ENCODE measurements around the gene OR6N1. TPM values are rescaled to one million over a fixed set of nuclear protein-coding genes. Genes with fewer than 3 reads are reported as not detected.

Gene OR6N1
- polyA plus RNA-seq, 1 experiment = not detected

DNA sequence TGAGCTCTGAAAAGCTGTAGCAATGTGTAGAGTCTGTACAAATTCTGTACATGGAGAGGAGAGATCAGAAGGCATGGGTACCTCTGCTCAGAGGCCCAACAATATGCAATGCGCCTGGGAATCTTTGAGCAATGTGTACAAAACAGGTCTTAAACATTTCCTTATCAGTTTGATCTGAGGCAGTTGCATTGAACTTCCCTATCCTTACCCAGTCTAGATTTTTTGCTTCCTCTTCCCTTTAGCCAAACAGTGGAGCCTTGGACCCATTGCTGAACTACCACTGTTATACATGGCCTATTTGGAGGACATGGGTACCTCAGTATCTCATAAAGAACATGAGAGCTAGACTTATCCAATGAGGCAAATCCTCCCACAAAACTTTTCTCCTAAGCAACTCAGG is 46.6 kb upstream of the OR6N1 start:
- H3K27me3 ChIP-seq (ENCODE audit: control insufficient read depth, insufficient read depth, low read length) = no peaks in the 10 kb centered on the region
- no peak overlapping the region for H3K4me3 ChIP-seq (ENCODE audit: low read depth, low read length)
- POLR2A ChIA-PET = no interaction called here
- no peak for DNase-seq (ENCODE audit: low read depth, low spot score)
- no peaks in the 10 kb centered on the region for H3K9me3 ChIP-seq (ENCODE audit: control insufficient read depth, insufficient read depth, low read length)
- TF ChIP-seq, protein P1, sequence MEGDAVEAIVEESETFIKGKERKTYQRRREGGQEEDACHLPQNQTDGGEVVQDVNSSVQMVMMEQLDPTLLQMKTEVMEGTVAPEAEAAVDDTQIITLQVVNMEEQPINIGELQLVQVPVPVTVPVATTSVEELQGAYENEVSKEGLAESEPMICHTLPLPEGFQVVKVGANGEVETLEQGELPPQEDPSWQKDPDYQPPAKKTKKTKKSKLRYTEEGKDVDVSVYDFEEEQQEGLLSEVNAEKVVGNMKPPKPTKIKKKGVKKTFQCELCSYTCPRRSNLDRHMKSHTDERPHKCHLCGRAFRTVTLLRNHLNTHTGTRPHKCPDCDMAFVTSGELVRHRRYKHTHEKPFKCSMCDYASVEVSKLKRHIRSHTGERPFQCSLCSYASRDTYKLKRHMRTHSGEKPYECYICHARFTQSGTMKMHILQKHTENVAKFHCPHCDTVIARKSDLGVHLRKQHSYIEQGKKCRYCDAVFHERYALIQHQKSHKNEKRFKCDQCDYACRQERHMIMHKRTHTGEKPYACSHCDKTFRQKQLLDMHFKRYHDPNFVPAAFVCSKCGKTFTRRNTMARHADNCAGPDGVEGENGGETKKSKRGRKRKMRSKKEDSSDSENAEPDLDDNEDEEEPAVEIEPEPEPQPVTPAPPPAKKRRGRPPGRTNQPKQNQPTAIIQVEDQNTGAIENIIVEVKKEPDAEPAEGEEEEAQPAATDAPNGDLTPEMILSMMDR (IDR thresholded peaks at IDR 0.05; ENCODE audit: low read depth, low read length) = no peak
- CTCF ChIA-PET = interaction anchor here (1.2 kb wide), 1 partner anchor 9 kb away, joined by 3 read pairs; no protein-coding TSS in a partner anchor
- no peak overlapping the region for H3K27ac ChIP-seq (ENCODE audit: low read depth, low read length)

DNA sequence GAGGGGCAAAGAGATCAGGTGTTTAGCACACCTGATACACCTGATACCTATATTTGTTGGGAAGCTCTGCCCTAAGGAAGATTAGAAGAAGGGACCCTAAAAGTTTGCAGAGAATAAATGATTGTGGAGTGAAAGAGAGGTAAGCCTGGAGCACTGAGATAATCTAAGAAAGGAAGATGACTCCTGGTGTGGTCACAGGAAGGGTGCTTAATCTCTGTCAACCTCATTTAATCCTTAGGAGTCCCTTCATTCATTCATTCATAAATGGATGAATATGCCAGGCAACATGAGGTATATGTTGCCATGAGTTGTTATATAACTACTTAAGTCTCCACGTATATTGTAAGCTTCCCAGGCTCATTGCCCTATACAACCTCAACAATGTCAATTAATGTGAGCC is 43.0 kb upstream of the OR6N1 start:
- ChIA-PET CTCF (no interaction called here), POLR2A (no interaction called here)
- no peaks in the 10 kb centered on the region for H3K9me3 ChIP-seq (ENCODE audit: control insufficient read depth, insufficient read depth, low read length)
- H3K4me3 ChIP-seq (ENCODE audit: low read depth, low read length) = no peak overlapping the region
- TF ChIP-seq, protein P1 (IDR thresholded peaks at IDR 0.05; ENCODE audit: low read depth, low read length) = no peak
- H3K27me3 ChIP-seq (ENCODE audit: control insufficient read depth, insufficient read depth, low read length) = no peaks in the 10 kb centered on the region
- H3K27ac ChIP-seq (ENCODE audit: low read depth, low read length) = no peak overlapping the region
- DNase-seq (ENCODE audit: low read depth, low spot score) = no peak

DNA sequence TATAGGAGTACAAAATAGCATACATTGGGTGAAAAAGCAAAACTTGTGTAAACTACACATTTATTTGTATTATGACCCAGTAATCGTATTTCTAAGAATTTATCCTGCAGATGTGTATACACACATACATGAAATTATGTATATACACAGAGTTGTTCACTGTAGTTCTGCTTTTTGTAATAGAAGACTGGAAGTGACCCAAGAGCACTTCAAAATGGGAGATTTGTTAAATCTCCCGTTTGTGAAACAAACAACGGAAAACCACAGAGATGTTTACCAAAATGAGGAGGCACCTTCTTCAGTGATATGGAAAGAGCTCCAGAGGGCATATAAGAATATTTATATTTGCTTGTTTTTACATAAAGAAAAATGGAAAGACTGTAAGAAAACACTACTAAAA is 41.2 kb upstream of the OR6N1 start:
- ChIA-PET POLR2A (no interaction called here), CTCF (no interaction called here)
- no peak overlapping the region for H3K27ac ChIP-seq (ENCODE audit: low read depth, low read length)
- H3K9me3 ChIP-seq (ENCODE audit: control insufficient read depth, insufficient read depth, low read length) = no peaks in the 10 kb centered on the region
- DNase-seq (ENCODE audit: low read depth, low spot score) = no peak
- TF ChIP-seq, protein P1 (IDR thresholded peaks at IDR 0.05; ENCODE audit: low read depth, low read length) = no peak
- H3K4me3 ChIP-seq (ENCODE audit: low read depth, low read length) = no peak overlapping the region
- H3K27me3 ChIP-seq (ENCODE audit: control insufficient read depth, insufficient read depth, low read length) = no peaks in the 10 kb centered on the region

DNA sequence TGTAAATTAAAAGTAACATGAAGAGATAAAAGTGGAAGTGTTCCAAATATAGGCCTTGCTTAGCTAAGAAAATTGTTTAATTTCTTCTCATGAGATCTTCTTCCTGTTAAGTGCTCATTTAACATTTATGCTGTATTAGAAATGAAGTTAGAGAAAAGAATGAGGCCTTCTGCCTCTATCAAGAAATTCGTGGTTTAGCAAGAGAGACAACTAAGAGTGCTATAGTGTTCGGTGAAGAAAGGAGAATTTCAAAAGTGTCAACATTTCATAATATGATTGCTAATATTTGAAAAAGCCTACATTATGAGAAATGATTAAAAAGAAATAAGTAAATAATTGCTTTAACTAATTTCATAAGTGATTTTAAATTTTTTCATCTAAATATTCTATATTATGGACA is 40.3 kb upstream of the OR6N1 start:
- CTCF ChIA-PET = no interaction called here
- Histone ChIP-seq H3K27me3 (ENCODE audit: control insufficient read depth, insufficient read depth, low read length) (no peaks in the 10 kb centered on the region), H3K9me3 (ENCODE audit: control insufficient read depth, insufficient read depth, low read length) (no peaks in the 10 kb centered on the region), H3K4me3 (ENCODE audit: low read depth, low read length) (no peak overlapping the region), H3K27ac (ENCODE audit: low read depth, low read length) (no peak overlapping the region)
- TF ChIP-seq, protein P1 (IDR thresholded peaks at IDR 0.05; ENCODE audit: low read depth, low read length) = no peak
- DNase-seq (ENCODE audit: low read depth, low spot score) = no peak
- POLR2A ChIA-PET = no interaction called here

DNA sequence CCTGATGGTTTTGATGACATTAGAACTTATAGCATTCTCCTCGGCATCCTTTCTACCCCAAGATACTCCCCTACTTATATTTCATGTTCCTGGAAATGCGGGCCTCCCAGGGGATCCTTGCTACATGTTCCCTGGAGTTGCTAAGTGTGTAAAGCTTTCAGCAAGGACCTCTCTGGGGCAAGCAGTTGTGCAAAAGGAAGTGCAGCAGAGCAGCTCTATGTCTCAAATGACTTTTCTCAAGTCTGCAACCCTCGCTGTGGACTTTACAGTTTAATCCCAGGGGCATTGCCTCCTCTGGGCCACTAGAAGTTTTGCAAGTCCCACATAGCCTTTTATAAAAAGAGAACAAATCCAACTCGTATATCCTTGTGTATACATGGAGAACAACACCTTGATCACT is 38.3 kb upstream of the OR6N1 start:
- Histone ChIP-seq H3K4me3 (ENCODE audit: low read depth, low read length) (no peak overlapping the region), H3K27me3 (ENCODE audit: control insufficient read depth, insufficient read depth, low read length) (no peaks in the 10 kb centered on the region), H3K27ac (ENCODE audit: low read depth, low read length) (no peak overlapping the region), H3K9me3 (ENCODE audit: control insufficient read depth, insufficient read depth, low read length) (no peaks in the 10 kb centered on the region)
- TF ChIP-seq, protein P1 (IDR thresholded peaks at IDR 0.05; ENCODE audit: low read depth, low read length) = no peak
- CTCF ChIA-PET = no interaction called here
- no peak for DNase-seq (ENCODE audit: low read depth, low spot score)
- POLR2A ChIA-PET = no interaction called here
